ENCODE data around the gene FUT3. TPM values are rescaled to one million over a fixed set of nuclear protein-coding genes. Genes with fewer than 3 reads are reported as not detected.

The FUT3 gene
- total and polyA plus RNA-seq, 9 of the 15 experiments (the other 6 are each of a cell fraction or from before 2014, with no cell fraction given) = 0.09 TPM; not detected in 8

GRCh38 chr19:5870986-5871394 is 19.7 kb upstream of the FUT3 start:
- POLR2A ChIA-PET = interaction anchor here (0.6 to 0.7 kb wide), 2 partner anchors 12 to 83 kb away, joined by 3 read pairs; no protein-coding TSS in a partner anchor

GRCh38 chr19:5867201-5868136 is 16.2 kb upstream of the FUT3 start:
- no peak overlapping the region; a peak in 2 of 4 replicates for H3K9ac ChIP-seq (ENCODE audit: insufficient read depth in 1 of 2, low read depth in 2 of 2, low read length in 2 of 2)
- H3K27me3 ChIP-seq (ENCODE audit: control insufficient read depth in 2 of 2, insufficient read depth in 2 of 2, low read length in 2 of 2) = peaks cover 2 to 16% of the 10 kb centered on the region in 2 experiments; a peak in 2 of 5 replicates
- H4K20me1 ChIP-seq (replicated peaks; ENCODE audit: control insufficient read depth, insufficient read depth, low read length) = 0 out of 2 replicates have a peak, but pooled peaks cover 3% of the 10 kb centered on the region
- H2AFZ ChIP-seq (ENCODE audit: low read depth, low read length) = no peak overlapping the region
- no peak overlapping the region for H3K4me3 ChIP-seq
- WGBS (ENCODE audit: insufficient coverage, low coverage, missing lambda C conversion rate) = 42% methylated on average over 30 of the region's 31 CpGs
- ChIA-PET POLR2A (no interaction called here), CTCF (ENCODE audit: low intra/inter-chr PET ratio) (no interaction called here)
- no peaks in the 10 kb centered on the region for H3K79me2 ChIP-seq (ENCODE audit: control insufficient read depth, insufficient read depth, low read length)
- in situ Hi-C loops (cut with MboI) (no loop called here), intact Hi-C loops (cut with micrococcal nuclease) (no loop called here)
- DNase-seq (ENCODE audit: extremely low read depth in 1 of 4, low spot score in 3 of 4) = peak in 1 of 4 experiments; percentile 5
- peaks cover 0 to 23% of the 10 kb centered on the region in 2 experiments; a peak in 2 of 5 replicates for H3K4me1 ChIP-seq (replicated peaks in 1 of 2; ENCODE audit: control insufficient read depth in 2 of 2, insufficient read depth in 2 of 2, low read length in 2 of 2)
- no peak overlapping the region for H3K4me2 ChIP-seq (ENCODE audit: insufficient read depth, low read length)
- no peaks in the 10 kb centered on the region for H3K9me1 ChIP-seq (ENCODE audit: control insufficient read depth, insufficient read depth, low read length)
- FAIRE-seq = no peak
- TF ChIP-seq SPI1 (IDR thresholded peaks at IDR 0.05; ENCODE audit: borderline replicate concordance, low read depth, low read length) (0 out of 2 replicates have a peak, but pooled peaks have one; percentile 25), RAD21 (CRISPR knock-in tag; conservative IDR thresholded peaks at IDR 0.05 in 1 of 2, IDR thresholded peaks at IDR 0.05 in 1 of 2) (peak in 1 of 2 experiments; percentile 22; a peak in 1 of 4 replicates), MEIS2 (IDR thresholded peaks at IDR 0.05; ENCODE audit: partially characterized antibody) (peak; percentile 49), TSC22D4 (tag; IDR thresholded peaks at IDR 0.05) (no peak)
- no peaks in the 10 kb centered on the region for H3K36me3 ChIP-seq (ENCODE audit: control insufficient read depth, insufficient read depth, low read length)
- no peaks in the 10 kb centered on the region for H3K9me3 ChIP-seq (replicated peaks; ENCODE audit: control insufficient read depth, insufficient read depth, low read depth, low read length)
- BruUV-seq (replicated peaks) = no TSS peak
- no peak overlapping the region for H3K27ac ChIP-seq (ENCODE audit: extremely low read depth, low read depth, low read length)
- ATAC-seq = peak; percentile 64; the same call in 2 of the 3 replicates

More at GRCh38 chr19:5870986-5871394, 19.7 kb upstream of the FUT3 start:
- Histone ChIP-seq H3K4me1 (replicated peaks in 1 of 2; ENCODE audit: control insufficient read depth in 2 of 2, insufficient read depth in 2 of 2, low read length in 2 of 2) (peaks cover 0 to 7% of the 10 kb centered on the region in 2 experiments; a peak in 2 of 5 replicates), H3K4me2 (ENCODE audit: insufficient read depth, low read length) (no peak overlapping the region), H2AFZ (ENCODE audit: low read depth, low read length) (no peak overlapping the region), H3K27me3 (ENCODE audit: control insufficient read depth in 2 of 2, insufficient read depth in 2 of 2, low read length in 2 of 2) (peaks cover 2 to 14% of the 10 kb centered on the region in 2 experiments; a peak in 2 of 5 replicates), H3K79me2 (ENCODE audit: control insufficient read depth, insufficient read depth, low read length) (no peaks in the 10 kb centered on the region), H3K9ac (ENCODE audit: insufficient read depth in 1 of 2, low read depth in 2 of 2, low read length in 2 of 2) (no peak overlapping the region), H3K4me3 (no peak overlapping the region), H4K20me1 (replicated peaks; ENCODE audit: control insufficient read depth, insufficient read depth, low read length) (no peaks in the 10 kb centered on the region), H3K9me1 (ENCODE audit: control insufficient read depth, insufficient read depth, low read length) (no peaks in the 10 kb centered on the region), H3K36me3 (ENCODE audit: control insufficient read depth, insufficient read depth, low read length) (no peaks in the 10 kb centered on the region), H3K9me3 (replicated peaks; ENCODE audit: control insufficient read depth, insufficient read depth, low read depth, low read length) (no peaks in the 10 kb centered on the region), H3K27ac (ENCODE audit: extremely low read depth, low read depth, low read length) (no peak overlapping the region)
- no peak for TF ChIP-seq HDAC6 (IDR thresholded peaks at IDR 0.05; ENCODE audit: low read depth, low read length)
- TF ChIP-seq CEBPB (tag; IDR thresholded peaks at IDR 0.05) = peak; percentile 64; the same call in 1 of the 2 replicates
- peak; percentile 57 for TF ChIP-seq CEBPG (CRISPR knock-in tag; IDR thresholded peaks at IDR 0.05)
- TF ChIP-seq CEBPG (tag; conservative IDR thresholded peaks at IDR 0.05 in 1 of 2, IDR thresholded peaks at IDR 0.05 in 1 of 2) = peak; percentile 58 to 88
- peak; percentile 66 to 86; a peak in 2 of 4 replicates for TF ChIP-seq TRIM24 (IDR thresholded peaks at IDR 0.05)
- no peak for ATAC-seq
- 18% methylated on average over 12 of the region's 12 CpGs for WGBS (ENCODE audit: insufficient coverage, low coverage, missing lambda C conversion rate)
- CTCF ChIA-PET (ENCODE audit: low intra/inter-chr PET ratio) = no interaction called here
- no peak for FAIRE-seq
- intact Hi-C loops (cut with micrococcal nuclease) = no loop called here
- BruUV-seq (replicated peaks) = no TSS peak
- in situ Hi-C loops (cut with MboI) = no loop called here
- peak in 1 of 4 experiments; percentile 3 for DNase-seq (ENCODE audit: extremely low read depth in 1 of 4, low spot score in 3 of 4)

Measured in K562 (cell line).